C4-2B (cell line): ENCODE measurements around the gene ZFAND2A.

ENCODE experiments used
- H3K27ac ChIP-seq: fragments of 450-650 bp; 2 replicates; pipeline ENCODE4 v1.5.1; 2017
- ZFX ChIP-seq: fragments of 450-650 bp; IDR thresholded peaks from 2 replicates; pipeline ENCODE4 v1.6.1; 2017
- TF ChIP-seq, protein P1 (sequence below): fragments of 450-650 bp; conservative IDR thresholded peaks from 2 replicates; pipeline ENCODE4 v1.5.1; 2017; ENCODE audit warnings: mild to moderate bottlenecking

Gene ZFAND2A

DNA sequence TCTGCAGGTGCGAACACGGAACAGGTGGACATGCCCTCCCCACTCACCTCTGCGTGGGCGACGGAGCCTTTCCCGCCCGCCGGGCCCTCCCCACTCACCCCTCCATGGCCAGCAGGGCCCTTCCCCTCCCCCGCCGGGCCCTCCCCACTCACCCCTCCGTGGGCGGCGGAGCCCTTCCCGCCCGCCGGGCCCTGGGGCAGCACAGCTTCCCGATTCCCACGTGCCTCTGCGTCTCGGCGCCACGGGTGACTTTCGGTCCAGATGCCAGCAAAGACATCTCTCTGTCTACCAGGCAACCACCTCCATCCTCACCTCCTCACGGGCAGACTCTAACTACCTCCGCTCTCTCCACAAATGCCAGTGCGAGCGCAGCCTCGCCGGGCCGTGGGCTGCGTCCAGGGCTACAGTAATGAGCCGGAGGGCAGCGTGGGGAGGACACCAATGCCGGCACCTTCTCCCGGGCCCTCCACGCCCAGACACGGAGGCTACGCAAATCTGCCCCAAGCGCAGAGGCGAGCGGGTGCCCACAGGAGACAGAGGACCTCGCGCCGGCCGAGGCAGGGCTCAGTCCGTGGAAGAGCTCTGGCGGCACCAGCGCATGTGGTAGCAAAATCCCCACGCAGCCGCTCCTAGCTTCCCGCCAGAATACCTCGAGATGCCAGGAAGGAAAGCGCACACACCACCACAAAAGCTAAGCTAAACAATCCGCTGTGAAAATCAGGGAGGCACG is 50.2 kb downstream of the ZFAND2A start:
- H3K27ac ChIP-seq: no peak overlapping the region
- no peak for TF ChIP-seq ZFX
- TF ChIP-seq, protein P1, sequence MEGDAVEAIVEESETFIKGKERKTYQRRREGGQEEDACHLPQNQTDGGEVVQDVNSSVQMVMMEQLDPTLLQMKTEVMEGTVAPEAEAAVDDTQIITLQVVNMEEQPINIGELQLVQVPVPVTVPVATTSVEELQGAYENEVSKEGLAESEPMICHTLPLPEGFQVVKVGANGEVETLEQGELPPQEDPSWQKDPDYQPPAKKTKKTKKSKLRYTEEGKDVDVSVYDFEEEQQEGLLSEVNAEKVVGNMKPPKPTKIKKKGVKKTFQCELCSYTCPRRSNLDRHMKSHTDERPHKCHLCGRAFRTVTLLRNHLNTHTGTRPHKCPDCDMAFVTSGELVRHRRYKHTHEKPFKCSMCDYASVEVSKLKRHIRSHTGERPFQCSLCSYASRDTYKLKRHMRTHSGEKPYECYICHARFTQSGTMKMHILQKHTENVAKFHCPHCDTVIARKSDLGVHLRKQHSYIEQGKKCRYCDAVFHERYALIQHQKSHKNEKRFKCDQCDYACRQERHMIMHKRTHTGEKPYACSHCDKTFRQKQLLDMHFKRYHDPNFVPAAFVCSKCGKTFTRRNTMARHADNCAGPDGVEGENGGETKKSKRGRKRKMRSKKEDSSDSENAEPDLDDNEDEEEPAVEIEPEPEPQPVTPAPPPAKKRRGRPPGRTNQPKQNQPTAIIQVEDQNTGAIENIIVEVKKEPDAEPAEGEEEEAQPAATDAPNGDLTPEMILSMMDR: no peak

DNA sequence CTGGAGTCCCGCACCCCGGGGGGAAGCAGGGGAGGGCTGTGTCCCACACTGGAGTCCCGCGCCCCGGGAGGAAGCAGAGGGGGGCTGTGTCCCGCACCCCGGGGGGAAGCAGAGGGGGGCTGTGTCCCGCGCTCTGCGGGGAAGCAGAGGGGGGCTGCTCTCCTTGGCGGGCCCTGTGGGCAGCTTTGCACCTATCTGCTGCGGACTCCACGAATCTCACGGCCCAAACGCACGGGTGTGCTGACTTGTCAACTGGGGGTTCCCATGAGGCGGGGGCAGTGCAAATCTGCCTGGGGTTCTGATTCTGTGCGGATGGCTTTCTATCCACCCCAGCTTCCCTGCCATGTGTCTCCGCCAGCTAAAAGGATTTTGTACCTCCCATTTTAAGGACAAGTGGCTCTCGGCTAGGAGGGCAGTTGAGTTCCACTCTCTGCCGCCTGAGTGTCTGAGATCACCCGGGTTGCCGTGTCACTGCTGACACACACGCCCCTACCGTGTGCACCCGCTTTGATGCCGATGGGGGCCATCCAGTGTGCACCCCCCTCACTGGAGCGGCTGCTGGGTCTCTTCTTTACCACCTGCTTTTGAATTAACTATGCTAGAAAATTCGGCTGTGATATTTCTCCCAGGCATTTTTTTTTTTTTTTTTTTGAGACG is 51.6 kb downstream of the ZFAND2A start:
- TF ChIP-seq, protein P1: no peak
- TF ChIP-seq ZFX: no peak
- H3K27ac ChIP-seq: no peak overlapping the region

DNA sequence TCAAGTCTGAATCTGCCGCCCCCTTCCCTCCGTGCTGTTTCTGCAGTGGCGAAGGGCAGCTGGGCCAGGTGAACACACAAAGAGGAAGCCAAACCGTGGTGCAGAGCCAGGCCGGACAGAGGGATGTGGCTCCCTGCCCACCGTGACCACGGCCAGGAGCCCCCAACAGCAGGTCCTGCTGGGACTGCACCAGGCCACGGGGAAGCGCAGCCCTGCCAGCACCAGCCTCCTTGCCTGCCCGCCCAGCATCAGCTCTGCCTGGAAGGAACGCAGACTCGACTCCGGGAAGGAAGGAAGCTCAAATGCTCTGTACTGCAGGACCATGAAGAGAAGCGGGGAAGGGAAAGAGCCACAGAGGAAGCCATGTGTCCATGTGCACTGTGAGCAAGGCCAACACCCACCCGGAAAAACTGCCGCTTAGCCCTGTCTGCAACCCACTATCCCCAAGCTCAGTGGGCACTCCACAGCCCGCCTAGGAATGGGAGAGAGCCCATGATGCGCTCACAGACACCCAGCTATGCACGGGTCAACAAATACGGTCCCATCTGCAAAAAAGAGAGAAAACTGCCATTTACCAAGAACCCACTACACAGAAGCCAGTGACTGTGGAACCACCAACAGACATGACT is 53.1 kb downstream of the ZFAND2A start:
- TF ChIP-seq ZFX: no peak
- TF ChIP-seq, protein P1: no peak
- H3K27ac ChIP-seq: no peak overlapping the region

DNA sequence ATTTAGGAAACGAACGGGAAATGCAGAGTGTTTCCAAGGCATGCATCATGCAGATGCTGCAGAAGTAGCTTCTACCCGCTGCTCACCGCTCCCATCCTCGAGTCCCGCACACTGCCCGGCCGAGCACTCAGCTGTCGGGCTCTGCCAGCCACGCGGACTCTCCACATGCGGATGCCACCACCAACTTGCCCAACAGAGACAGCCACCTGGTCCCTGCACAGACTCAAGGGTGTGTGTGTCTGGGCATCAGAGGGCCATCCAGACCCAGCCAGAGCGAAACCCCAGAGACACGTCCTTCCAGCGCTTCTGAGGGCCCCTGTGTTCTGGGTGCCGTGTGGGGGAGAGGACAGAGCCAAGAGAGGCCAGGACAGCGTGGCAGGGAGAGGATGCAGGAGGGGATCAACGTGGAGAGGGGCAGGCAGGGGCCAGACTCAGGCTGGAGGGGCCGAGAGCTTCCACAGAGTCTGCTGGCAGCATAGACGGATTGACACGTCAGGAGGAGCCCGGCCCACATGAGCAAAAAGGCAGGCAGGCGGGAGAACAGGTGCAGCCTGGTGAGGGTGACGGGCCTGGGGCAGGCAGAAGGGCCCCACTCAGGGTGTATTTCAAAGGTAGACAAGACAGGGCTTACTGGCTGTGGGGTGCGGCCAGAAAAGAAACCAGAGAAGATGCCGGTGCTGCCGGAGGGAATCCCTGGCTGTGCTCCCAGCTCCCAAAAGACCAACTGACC is 53.8 kb downstream of the ZFAND2A start:
- no peak overlapping the region for H3K27ac ChIP-seq
- TF ChIP-seq, protein P1: no peak
- no peak for TF ChIP-seq ZFX

DNA sequence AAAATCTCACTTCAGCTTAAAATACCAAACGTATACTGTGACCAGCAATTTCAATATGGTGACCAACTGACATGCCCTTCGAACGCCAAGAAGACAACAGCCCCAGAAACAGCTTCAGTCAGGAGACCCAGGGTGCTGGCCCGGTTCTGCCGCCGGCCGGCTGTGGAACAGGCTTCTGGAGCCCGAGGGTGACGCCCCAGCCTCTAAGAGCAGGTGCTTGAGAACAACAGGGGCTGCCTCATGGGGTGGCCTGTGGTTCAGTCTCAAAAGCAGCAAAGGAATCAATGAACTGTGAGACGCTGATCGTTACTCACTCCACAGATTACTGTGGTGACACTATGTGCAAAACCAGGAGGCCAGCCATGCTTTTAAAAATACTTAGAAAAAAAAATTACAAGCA is 54.8 kb downstream of the ZFAND2A start:
- H3K27ac ChIP-seq: no peak overlapping the region

DNA sequence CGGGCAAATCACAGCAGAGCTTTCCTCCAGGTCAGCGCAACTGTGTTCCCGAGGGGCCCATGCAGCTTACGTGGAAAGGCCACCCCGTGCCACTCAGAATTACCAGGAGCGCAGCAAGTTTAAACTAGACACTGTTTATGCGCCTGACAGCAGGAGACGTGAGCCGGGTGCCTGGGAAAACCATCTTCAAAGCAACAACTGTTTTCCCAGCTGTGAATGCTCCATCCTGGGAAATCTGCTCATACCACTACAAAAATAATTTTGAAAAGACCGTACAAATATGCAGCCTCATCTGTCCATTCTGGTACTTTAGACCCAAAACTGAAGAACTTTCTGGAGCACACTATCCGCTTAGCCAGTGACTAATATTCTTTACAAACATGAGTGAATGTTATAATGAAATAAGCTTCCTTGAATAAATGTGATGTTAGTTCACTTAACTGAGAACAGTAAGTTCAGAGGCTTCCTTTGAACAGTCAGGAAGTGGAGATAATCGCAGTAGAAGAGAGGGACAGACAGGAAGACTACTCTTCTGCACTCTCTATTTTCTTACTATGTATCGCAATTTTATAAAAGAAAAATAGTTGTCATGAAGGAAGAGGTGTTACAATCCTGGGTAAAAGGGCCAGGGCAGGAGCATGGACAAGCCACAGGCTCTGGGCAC is 55.3 kb downstream of the ZFAND2A start:
- TF ChIP-seq ZFX: no peak
- TF ChIP-seq, protein P1: no peak
- no peak overlapping the region for H3K27ac ChIP-seq

More for the DNA sequence above, 54.8 kb downstream of the ZFAND2A start:
- TF ChIP-seq, protein P1: no peak
